SK-N-SH treated with all-trans-retinoic acid at 6 μM for 48 hours (cell line): ENCODE results near the gene AMZ1.

ENCODE experiments used
- ATAC-seq: fragments of 200-7000 bp; cut with Tn5 transposase; 3 replicates; pipeline ENCODE4 v1.9.1; 2020; ENCODE audit warnings: mild to moderate bottlenecking, moderate library complexity
- ARNTL ChIP-seq: fragments of 450-650 bp; formaldehyde crosslinking; IDR thresholded peaks from 2 replicates; pipeline ENCODE4 v1.5.0; 2020; ENCODE audit warnings: low read depth, mild to moderate bottlenecking, moderate library complexity, borderline replicate concordance
- BACH2 ChIP-seq: fragments of 250-450 bp; sonication (Bioruptor Pico); IDR thresholded peaks from 2 replicates; pipeline ENCODE4 v1.9.0; 2021; ENCODE audit warnings: mild to moderate bottlenecking, borderline replicate concordance
- CSDC2 ChIP-seq: fragments of 250-450 bp; sonication (Bioruptor Pico); IDR thresholded peaks from 2 replicates; pipeline ENCODE4 v1.5.0; 2020; ENCODE audit warnings: mild to moderate bottlenecking, moderate library complexity
- ESRRG ChIP-seq: fragments of 250-450 bp; sonication (Bioruptor Pico); IDR thresholded peaks from 2 replicates; pipeline ENCODE4 v1.6.1; 2021; ENCODE audit warnings: mild to moderate bottlenecking
- GLIS3 ChIP-seq: fragments of 250-450 bp; sonication (Bioruptor Pico); IDR thresholded peaks from 2 replicates; pipeline ENCODE4 v1.5.0; 2020; ENCODE audit warnings: mild to moderate bottlenecking, moderate library complexity
- ISL1 ChIP-seq: fragments of 250-450 bp; sonication (Bioruptor Pico); IDR thresholded peaks from 2 replicates; pipeline ENCODE4 v2.1.2; 2022; ENCODE audit warnings: mild to moderate bottlenecking, moderate library complexity
- OSR1 ChIP-seq: fragments of 250-450 bp; sonication (Bioruptor Pico); IDR thresholded peaks from 2 replicates; pipeline ENCODE4 v1.8.0; 2022; ENCODE audit warnings: moderate library complexity, mild to moderate bottlenecking, inconsistent platforms
- PPARA ChIP-seq: fragments of 250-450 bp; sonication (Bioruptor Pico); IDR thresholded peaks from 2 replicates; pipeline ENCODE4 v1.5.0; 2020; ENCODE audit warnings: mild to moderate bottlenecking, borderline replicate concordance
- SNAI2 ChIP-seq: fragments of 250-450 bp; sonication (Bioruptor Pico); IDR thresholded peaks from 2 replicates; pipeline ENCODE4 v1.5.0; 2020; ENCODE audit warnings: mild to moderate bottlenecking, moderate library complexity
- TCF4 ChIP-seq: fragments of 250-450 bp; sonication (Bioruptor Pico); IDR thresholded peaks from 2 replicates; pipeline ENCODE4 v1.8.0; 2021; ENCODE audit warnings: mild to moderate bottlenecking, moderate library complexity, borderline replicate concordance
- TOX ChIP-seq: fragments of 250-450 bp; sonication (Bioruptor Pico); IDR thresholded peaks from 2 replicates; pipeline ENCODE4 v1.8.0; 2021; ENCODE audit warnings: mild to moderate bottlenecking, moderate library complexity, borderline replicate concordance
- ZC3H10 ChIP-seq: fragments of 250-450 bp; sonication (Bioruptor Pico); IDR thresholded peaks from 2 replicates; pipeline ENCODE4 v1.5.1; 2021; ENCODE audit warnings: mild to moderate bottlenecking, moderate library complexity
- ZFP3 ChIP-seq: fragments of 250-450 bp; sonication (Bioruptor Pico); IDR thresholded peaks from 2 replicates; pipeline ENCODE4 v1.5.0; 2020; ENCODE audit warnings: mild to moderate bottlenecking, moderate library complexity
- ZFP30 ChIP-seq: fragments of 450-650 bp; formaldehyde crosslinking; IDR thresholded peaks from 2 replicates; pipeline ENCODE4 v1.5.0; 2022; ENCODE audit warnings: mild to moderate bottlenecking, moderate library complexity
- ZNF70 ChIP-seq: fragments of 450-650 bp; formaldehyde crosslinking; IDR thresholded peaks from 2 replicates; pipeline ENCODE4 v1.5.0; 2020; ENCODE audit warnings: mild to moderate bottlenecking, moderate library complexity
- ZNF8 ChIP-seq: fragments of 450-650 bp; formaldehyde crosslinking; IDR thresholded peaks from 2 replicates; pipeline ENCODE4 v1.5.0; 2020; ENCODE audit warnings: mild to moderate bottlenecking, moderate library complexity
- TF ChIP-seq, protein P1 (sequence below): fragments of 250-450 bp; sonication (Bioruptor Pico); IDR thresholded peaks from 2 replicates; pipeline ENCODE4 v1.5.0; 2020; ENCODE audit warnings: mild to moderate bottlenecking, moderate library complexity
- TF ChIP-seq, protein P2 (sequence below): fragments of 250-450 bp; sonication (Bioruptor Pico); IDR thresholded peaks from 2 replicates; pipeline ENCODE4 v1.5.1; 2021; ENCODE audit warnings: mild to moderate bottlenecking, moderate library complexity
- TF ChIP-seq, protein P3 (sequence below): fragments of 250-450 bp; sonication (Bioruptor Pico); IDR thresholded peaks from 2 replicates; pipeline ENCODE4 v1.5.1; 2020; ENCODE audit warnings: low read depth, mild to moderate bottlenecking, moderate library complexity
- TF ChIP-seq, protein P4 (sequence below): fragments of 250-450 bp; sonication (Bioruptor Pico); IDR thresholded peaks from 2 replicates; pipeline ENCODE4 v1.8.0; 2021; ENCODE audit warnings: low read depth, mild to moderate bottlenecking, moderate library complexity, borderline replicate concordance
- TF ChIP-seq, protein P5 (sequence below): fragments of 250-450 bp; sonication (Bioruptor Pico); IDR thresholded peaks from 2 replicates; pipeline ENCODE4 v1.8.0; 2020; ENCODE audit warnings: mild to moderate bottlenecking, moderate library complexity, borderline replicate concordance

Gene AMZ1

DNA sequence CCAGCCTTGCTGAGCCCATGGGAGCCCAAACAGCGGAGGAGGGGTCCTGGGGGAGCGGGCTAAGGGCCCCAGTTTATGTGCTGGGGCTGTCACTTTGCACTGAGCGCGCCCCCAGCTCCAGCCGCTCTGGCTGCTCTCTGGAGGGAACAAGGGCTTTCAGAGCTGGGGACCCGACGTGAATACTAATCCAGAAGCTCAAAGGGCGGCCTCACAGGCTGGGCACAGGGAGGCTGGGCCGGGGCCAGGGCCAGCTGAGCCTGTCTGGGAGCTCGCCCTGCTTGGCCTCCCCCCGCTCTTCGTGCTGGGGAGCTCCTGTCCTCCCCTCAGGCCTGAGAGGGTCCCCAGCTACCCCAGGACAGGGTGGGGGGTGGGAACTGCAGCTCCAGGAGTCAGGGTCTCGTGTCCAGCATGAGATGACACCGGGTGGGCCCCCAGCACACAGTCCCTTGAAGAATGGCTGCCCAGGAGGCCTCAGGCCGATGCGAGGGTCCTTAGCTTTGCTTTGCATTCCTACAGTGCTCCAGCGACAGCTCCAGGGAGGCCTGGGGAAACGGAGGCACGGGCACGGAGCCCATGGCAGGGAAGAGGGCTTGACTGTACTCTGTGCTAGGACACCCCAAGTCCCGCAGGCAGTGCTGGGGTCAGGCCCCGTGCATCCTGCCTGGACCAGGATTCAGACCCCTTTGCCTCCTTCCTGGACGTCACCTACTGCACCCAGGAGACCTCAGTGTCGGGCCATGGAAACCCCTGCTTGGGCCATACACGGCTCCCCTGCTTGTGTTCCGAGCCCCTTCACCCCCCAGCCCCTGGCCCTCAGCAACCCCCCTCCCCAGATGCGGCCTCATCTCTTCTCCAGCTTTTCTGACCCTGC, 5.8 kb upstream of the AMZ1 start (continued):
- TF ChIP-seq CSDC2, result no peak
- TF ChIP-seq, protein P1, sequence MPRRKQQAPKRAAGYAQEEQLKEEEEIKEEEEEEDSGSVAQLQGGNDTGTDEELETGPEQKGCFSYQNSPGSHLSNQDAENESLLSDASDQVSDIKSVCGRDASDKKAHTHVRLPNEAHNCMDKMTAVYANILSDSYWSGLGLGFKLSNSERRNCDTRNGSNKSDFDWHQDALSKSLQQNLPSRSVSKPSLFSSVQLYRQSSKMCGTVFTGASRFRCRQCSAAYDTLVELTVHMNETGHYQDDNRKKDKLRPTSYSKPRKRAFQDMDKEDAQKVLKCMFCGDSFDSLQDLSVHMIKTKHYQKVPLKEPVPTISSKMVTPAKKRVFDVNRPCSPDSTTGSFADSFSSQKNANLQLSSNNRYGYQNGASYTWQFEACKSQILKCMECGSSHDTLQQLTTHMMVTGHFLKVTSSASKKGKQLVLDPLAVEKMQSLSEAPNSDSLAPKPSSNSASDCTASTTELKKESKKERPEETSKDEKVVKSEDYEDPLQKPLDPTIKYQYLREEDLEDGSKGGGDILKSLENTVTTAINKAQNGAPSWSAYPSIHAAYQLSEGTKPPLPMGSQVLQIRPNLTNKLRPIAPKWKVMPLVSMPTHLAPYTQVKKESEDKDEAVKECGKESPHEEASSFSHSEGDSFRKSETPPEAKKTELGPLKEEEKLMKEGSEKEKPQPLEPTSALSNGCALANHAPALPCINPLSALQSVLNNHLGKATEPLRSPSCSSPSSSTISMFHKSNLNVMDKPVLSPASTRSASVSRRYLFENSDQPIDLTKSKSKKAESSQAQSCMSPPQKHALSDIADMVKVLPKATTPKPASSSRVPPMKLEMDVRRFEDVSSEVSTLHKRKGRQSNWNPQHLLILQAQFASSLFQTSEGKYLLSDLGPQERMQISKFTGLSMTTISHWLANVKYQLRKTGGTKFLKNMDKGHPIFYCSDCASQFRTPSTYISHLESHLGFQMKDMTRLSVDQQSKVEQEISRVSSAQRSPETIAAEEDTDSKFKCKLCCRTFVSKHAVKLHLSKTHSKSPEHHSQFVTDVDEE (CRISPR knock-in tag), result no peak

DNA sequence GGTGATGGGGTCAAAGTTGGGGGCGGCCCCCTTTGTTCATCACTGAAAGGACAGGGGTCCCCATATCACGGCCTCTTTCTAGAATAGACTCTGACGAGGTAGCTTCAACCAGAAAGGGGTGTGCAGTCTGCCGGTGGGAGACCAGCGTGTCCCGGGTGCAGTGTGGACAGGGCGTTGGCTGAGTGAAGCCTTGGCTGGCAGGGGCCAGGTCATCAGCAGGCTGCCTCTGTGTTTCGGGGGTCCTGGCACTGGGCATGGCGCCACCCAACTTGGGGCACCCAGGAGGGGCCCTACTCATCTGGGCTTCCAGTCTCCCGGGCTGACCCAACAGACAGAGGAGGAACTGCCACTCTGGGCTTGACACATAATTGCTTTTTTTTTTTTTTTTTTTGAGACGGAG, 3.5 kb upstream of the AMZ1 start:
- TF ChIP-seq ISL1 (CRISPR knock-in tag), result no peak
- no peak for TF ChIP-seq GLIS3 (CRISPR knock-in tag)
- no peak for TF ChIP-seq ZNF70 (CRISPR knock-in tag)
- TF ChIP-seq ARNTL, result no peak
- no peak for TF ChIP-seq ZNF8 (CRISPR knock-in tag)
- TF ChIP-seq, protein P2, sequence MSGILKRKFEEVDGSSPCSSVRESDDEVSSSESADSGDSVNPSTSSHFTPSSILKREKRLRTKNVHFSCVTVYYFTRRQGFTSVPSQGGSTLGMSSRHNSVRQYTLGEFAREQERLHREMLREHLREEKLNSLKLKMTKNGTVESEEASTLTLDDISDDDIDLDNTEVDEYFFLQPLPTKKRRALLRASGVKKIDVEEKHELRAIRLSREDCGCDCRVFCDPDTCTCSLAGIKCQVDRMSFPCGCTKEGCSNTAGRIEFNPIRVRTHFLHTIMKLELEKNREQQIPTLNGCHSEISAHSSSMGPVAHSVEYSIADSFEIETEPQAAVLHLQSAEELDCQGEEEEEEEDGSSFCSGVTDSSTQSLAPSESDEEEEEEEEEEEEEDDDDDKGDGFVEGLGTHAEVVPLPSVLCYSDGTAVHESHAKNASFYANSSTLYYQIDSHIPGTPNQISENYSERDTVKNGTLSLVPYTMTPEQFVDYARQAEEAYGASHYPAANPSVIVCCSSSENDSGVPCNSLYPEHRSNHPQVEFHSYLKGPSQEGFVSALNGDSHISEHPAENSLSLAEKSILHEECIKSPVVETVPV, result no peak
- TF ChIP-seq TOX (CRISPR knock-in tag), result no peak
- TF ChIP-seq SNAI2 (CRISPR knock-in tag), result no peak
- no peak for TF ChIP-seq BACH2

DNA sequence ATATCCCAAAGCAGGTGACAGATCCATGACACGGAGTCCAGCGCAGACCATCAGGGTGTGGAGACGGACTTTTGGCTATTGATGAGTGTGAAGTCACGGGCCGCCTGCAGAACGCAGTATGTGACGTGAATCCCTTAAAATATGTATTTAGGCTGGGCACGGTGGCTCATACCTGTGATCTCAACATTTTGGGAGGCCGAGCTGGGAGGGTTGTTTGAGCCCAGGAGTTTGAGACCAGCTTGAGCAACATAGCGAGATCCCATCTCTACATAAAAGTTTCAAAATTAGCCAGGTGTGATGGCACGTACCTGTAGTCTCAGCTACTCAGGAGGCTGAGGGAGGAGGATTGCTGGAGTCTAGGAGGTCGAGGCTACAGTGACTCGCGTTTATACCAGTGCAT, 1.9 kb upstream of the AMZ1 start:
- no peak for TF ChIP-seq SNAI2 (CRISPR knock-in tag)
- TF ChIP-seq CSDC2, result no peak
- TF ChIP-seq, protein P2, result no peak
- TF ChIP-seq ZFP30 (CRISPR knock-in tag), result no peak
- TF ChIP-seq, protein P3, sequence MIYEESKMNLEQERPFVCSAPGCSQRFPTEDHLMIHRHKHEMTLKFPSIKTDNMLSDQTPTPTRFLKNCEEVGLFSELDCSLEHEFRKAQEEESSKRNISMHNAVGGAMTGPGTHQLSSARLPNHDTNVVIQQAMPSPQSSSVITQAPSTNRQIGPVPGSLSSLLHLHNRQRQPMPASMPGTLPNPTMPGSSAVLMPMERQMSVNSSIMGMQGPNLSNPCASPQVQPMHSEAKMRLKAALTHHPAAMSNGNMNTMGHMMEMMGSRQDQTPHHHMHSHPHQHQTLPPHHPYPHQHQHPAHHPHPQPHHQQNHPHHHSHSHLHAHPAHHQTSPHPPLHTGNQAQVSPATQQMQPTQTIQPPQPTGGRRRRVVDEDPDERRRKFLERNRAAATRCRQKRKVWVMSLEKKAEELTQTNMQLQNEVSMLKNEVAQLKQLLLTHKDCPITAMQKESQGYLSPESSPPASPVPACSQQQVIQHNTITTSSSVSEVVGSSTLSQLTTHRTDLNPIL (CRISPR knock-in tag), result no peak
- no peak for TF ChIP-seq ZNF70 (CRISPR knock-in tag)
- TF ChIP-seq ZC3H10 (CRISPR knock-in tag), result no peak
- TF ChIP-seq, protein P4, sequence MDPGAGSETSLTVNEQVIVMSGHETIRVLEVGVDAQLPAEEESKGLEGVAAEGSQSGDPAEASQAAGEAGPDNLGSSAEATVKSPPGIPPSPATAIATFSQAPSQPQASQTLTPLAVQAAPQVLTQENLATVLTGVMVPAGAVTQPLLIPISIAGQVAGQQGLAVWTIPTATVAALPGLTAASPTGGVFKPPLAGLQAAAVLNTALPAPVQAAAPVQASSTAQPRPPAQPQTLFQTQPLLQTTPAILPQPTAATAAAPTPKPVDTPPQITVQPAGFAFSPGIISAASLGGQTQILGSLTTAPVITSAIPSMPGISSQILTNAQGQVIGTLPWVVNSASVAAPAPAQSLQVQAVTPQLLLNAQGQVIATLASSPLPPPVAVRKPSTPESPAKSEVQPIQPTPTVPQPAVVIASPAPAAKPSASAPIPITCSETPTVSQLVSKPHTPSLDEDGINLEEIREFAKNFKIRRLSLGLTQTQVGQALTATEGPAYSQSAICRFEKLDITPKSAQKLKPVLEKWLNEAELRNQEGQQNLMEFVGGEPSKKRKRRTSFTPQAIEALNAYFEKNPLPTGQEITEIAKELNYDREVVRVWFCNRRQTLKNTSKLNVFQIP, result no peak
- TF ChIP-seq GLIS3 (CRISPR knock-in tag), result no peak
- TF ChIP-seq PPARA, result no peak
- no peak for TF ChIP-seq ESRRG (CRISPR knock-in tag)
- TF ChIP-seq, protein P5, sequence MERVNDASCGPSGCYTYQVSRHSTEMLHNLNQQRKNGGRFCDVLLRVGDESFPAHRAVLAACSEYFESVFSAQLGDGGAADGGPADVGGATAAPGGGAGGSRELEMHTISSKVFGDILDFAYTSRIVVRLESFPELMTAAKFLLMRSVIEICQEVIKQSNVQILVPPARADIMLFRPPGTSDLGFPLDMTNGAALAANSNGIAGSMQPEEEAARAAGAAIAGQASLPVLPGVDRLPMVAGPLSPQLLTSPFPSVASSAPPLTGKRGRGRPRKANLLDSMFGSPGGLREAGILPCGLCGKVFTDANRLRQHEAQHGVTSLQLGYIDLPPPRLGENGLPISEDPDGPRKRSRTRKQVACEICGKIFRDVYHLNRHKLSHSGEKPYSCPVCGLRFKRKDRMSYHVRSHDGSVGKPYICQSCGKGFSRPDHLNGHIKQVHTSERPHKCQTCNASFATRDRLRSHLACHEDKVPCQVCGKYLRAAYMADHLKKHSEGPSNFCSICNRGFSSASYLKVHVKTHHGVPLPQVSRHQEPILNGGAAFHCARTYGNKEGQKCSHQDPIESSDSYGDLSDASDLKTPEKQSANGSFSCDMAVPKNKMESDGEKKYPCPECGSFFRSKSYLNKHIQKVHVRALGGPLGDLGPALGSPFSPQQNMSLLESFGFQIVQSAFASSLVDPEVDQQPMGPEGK (CRISPR knock-in tag), result no peak
- TF ChIP-seq TCF4 (CRISPR knock-in tag), result no peak
- TF ChIP-seq BACH2, result no peak
- no peak for TF ChIP-seq OSR1 (CRISPR knock-in tag)
- TF ChIP-seq ZNF8 (CRISPR knock-in tag), result no peak
- no peak for TF ChIP-seq ZFP3 (CRISPR knock-in tag)
- no peak for TF ChIP-seq TOX (CRISPR knock-in tag)
- TF ChIP-seq, protein P1 (CRISPR knock-in tag), result no peak
- TF ChIP-seq ARNTL, result no peak
- no peak for ATAC-seq

More for the DNA sequence above, 3.5 kb upstream of the AMZ1 start:
- no peak for ATAC-seq
